HG03460 (cell line): ENCODE measurements around the gene ST8SIA3.

Source experiments
- ATAC-seq: cut with Tn5 transposase; IDR thresholded peaks from one replicate; pipeline ENCODE4 v1.9.1; 2021; ENCODE audit not compliant: unreplicated experiment

The ST8SIA3 gene, protein sequence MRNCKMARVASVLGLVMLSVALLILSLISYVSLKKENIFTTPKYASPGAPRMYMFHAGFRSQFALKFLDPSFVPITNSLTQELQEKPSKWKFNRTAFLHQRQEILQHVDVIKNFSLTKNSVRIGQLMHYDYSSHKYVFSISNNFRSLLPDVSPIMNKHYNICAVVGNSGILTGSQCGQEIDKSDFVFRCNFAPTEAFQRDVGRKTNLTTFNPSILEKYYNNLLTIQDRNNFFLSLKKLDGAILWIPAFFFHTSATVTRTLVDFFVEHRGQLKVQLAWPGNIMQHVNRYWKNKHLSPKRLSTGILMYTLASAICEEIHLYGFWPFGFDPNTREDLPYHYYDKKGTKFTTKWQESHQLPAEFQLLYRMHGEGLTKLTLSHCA

GRCh38 chr18:57352271-57352701 is at the start of gene ST8SIA3:
Gene ST8SIA3, plus strand, starts transcription at chr18:57352557. Its CDS starts 290 bp downstream, at chr18:57352847.
- no peak for ATAC-seq

DNA sequence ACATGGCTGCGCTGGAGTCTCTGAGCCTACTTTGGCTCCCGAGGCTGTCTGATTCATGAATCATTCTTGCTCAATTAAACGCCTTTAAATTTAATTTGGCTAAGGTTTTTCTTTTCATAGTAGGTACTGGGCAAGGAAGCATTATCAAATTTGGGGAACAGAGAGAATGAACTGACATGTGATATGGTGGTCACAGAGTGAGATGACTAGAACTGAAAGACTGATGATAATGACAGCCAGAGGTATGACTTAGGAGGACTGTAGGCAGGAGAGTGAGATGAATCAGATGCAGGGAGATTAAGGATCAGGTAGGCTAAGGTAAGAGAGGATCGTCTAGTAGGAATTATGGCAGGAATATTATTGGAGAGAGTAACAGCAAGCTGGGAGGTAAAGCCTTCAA is 40.9 kb upstream of the ST8SIA3 start:
- ATAC-seq = no peak

GRCh38 chr18:57312346-57313144 is 39.8 kb upstream of the ST8SIA3 start:
- no peak for ATAC-seq

DNA sequence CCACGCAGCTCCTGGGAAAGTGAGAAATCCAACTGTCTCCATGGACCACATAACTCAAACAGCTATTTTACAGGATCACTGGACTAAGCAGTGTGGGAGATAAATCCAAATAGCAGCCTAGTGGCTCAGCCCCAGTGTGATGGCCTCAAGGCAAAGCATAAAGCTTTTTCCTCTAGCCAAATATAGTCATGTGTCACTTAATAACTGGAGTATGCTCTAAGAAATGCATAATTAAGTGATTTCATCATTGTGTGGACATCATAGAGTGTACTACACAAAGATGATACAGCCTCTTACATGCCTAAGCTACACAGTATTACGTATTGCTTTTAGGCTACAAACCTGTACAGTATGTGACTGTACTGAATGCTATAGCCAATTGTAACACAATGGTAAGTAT is 31.8 kb upstream of the ST8SIA3 start:
- no peak for ATAC-seq

DNA sequence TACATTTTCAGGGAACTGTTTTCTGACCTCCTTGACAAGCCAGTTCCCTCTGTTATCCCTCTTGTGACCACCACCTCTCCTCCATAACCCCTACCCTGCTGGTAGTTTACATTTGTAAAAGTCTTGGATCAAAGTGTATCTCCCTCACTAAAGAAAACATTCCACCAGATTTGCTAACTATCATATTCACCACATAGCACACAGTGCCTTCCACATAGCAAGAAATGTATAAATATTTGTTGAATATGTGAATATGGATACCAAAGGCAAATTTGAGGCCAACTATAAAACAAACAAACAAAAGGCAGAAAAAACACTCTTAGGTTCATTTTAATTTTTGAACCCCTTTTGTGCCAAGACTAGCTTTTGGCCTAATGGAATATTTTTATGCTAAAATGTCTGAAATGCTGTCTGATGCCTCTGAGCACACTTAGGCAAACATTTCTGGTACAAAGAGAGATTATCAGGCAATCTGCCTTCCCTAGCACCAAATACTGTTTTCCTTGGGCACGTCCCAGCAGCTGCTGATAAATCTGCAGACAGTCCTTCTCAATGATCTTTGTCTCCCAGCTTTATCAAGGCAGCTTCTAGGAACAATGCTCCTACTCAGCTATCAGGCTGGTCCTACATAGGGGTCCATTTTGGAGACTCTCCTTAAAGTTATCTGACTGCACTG is 26.7 kb upstream of the ST8SIA3 start:
- ATAC-seq = no peak

GRCh38 chr18:57326718-57327323 is 25.5 kb upstream of the ST8SIA3 start:
- no peak for ATAC-seq

DNA sequence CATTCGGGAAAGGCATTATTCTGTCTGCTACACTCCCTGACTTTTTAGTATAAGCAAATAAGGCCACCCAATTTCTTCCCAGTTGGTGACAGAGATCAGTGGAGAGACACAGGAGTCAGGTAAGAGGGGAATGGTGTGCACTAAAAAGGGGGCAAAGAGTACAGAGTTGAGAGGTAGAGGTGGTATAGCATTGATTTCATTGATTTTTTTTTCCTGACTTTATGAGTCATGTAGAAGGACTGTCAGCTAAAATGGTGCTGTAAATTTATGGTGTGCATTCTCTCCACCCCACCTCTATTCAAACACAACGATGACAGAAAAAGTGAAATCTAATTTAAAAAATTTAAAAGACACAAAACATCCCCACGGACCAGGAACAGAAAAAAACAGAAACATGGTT is 23.7 kb upstream of the ST8SIA3 start:
- ATAC-seq = no peak

GRCh38 chr18:57329856-57330255 is 22.5 kb upstream of the ST8SIA3 start:
- ATAC-seq = no peak

GRCh38 chr18:57331718-57332117 is 20.6 kb upstream of the ST8SIA3 start:
- ATAC-seq = no peak

GRCh38 chr18:57333940-57334339 is 18.4 kb upstream of the ST8SIA3 start:
- ATAC-seq = no peak

DNA sequence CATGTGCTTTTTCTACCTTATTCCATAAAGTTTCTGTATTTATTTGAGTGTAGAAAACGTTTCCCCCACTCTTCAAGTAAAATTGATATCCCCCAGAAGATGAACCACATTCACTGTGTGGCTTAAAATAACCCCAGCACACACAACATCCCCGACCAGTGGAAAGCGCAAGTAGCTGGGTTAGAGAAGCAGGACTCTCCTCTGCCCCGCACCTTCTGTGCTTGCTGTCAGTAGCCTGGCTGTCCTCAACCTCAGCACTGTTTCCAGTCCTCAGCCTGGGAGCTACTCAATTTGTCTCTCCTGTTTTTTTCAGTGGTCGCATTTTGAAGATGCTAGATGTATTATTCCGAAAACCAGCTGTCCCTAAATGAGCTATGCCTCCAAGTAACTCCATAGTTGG is 18.0 kb upstream of the ST8SIA3 start:
- ATAC-seq = no peak

DNA sequence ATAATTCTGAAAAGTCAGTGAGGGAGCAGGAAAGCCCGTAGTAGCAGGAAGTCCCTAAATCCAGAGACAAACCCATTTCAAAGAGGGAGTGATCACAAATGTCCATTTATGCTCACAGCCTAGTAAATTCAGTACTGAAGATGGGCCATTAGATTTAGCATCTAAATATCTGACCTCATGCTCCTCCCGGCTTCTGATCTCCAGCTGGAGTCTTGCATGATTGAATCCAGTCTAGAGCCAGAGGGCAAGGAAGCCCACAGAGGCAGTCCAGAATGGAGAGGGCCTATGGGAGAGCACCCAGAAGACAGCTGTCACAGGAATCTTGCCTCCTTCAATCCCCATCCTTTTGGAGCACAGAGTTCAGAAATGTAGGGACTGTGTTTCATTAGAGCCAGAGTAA is 16.0 kb upstream of the ST8SIA3 start:
- no peak for ATAC-seq

GRCh38 chr18:57337890-57338289 is 14.5 kb upstream of the ST8SIA3 start:
- ATAC-seq = no peak

GRCh38 chr18:57343833-57344232 is 8.5 kb upstream of the ST8SIA3 start:
- ATAC-seq = no peak

GRCh38 chr18:57346876-57347275 is 5.5 kb upstream of the ST8SIA3 start:
- no peak for ATAC-seq

DNA sequence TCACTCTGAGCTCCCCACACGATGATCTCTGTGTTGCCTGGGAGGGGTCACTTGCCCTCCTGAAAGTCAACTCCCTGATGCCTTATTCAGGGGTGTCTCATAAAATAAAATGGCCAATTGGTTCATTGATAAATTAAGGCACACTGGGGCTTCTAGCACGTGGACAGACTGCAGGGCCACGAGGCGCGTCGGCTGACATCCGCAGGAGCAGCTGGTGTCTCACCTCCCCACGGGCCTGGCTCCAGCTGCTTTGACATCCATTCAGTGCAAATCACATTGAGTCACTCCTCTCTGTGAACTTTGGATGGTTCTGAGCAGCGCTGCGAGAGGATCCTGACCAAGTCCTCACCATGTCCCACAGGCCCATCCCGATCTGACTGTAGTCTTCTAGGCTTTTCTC is 4.6 kb upstream of the ST8SIA3 start:
- no peak for ATAC-seq

GRCh38 chr18:57352761-57353136 is 392 bp downstream of the ST8SIA3 start:
- ATAC-seq = no peak

GRCh38 chr18:57353137-57353939 is 981 bp downstream of the ST8SIA3 start:
- no peak for ATAC-seq

DNA sequence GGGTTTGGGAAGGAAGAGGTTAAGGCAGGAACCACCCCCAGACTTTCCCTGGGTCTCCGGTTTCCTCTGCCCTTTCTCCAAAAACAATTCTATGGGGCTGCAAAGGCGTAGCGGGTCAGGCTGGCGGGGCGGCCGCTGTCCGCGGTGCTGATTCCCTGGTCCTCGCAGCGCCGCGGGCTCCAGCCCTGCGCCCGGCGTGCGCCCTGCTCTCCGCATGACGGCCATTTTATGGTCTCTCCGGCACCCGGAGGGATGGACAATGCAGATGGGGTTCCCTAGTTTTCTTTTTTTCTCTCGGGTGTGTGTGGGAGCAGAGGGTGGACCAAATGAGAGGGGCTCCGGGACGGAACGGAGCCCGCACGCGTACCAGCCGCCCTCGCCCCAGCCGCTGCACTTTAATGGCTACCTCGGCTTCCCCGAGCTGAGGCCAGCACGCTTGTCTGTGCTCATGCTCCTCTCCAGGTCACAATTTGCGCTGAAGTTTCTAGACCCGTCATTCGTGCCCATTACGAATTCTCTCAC is 1.6 kb downstream of the ST8SIA3 start:
- ATAC-seq = no peak

DNA sequence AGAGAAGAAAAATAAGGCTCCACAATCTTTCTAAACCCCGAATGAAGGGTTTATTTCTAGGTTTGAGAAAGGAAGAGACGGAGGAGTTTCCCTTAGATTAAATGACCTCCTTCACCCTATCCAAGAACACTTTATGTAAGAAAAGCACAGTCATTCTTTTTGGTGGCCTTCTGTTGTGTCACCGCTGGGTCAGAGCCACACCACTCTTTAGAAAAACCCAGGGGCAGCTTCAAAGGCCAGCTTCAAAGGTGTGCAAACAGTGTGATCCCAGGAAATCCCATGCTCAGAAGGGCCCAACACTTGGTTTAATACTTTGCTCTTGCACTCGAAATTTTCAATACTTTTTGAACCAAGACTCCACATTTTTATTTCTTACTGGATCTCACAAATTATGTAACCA is 7.1 kb downstream of the ST8SIA3 start:
- ATAC-seq = no peak
